GM23248 (cell line): Measurements from ENCODE around the gene PEX10.

Experiments
- EZH2 ChIP-seq: fragments of 200-600 bp; sonication (generic); IDR thresholded peaks from 2 replicates; pipeline ENCODE4 v1.6.1; 2018; ENCODE audit warnings: antibody characterized with exemption, mild to moderate bottlenecking; ENCODE audit not compliant: insufficient read depth, poor library complexity, severe bottlenecking
- EZH2phosphoT487 ChIP-seq: fragments of 200-600 bp; sonication (generic); IDR thresholded peaks from 2 replicates; pipeline ENCODE4 v1.6.1; 2018; ENCODE audit warnings: antibody characterized with exemption, moderate library complexity, mild to moderate bottlenecking, low read depth; ENCODE audit not compliant: insufficient read depth

GRCh38 chr1:2391041-2391930 lies 21.1 kb downstream of the PEX10 start, which contains the start of the genes MORN1 and RER1:
- no peak for TF ChIP-seq EZH2phosphoT487
- no peak for TF ChIP-seq EZH2
